KG1 (cell line): ENCODE data around the gene UGT1A4.

ENCODE experiments used
- DNase-seq: peaks from one replicate; lab custom pipeline; 2025; lab: John Stamatoyannopoulos, UW

The UGT1A4 gene

GRCh38 chr2:233718552-233718951, at the start of gene UGT1A4:
UGT1A4 (plus strand) TSS chr2:233718736; CDS start chr2:233718821, 85 bp downstream.
- no peak for DNase-seq

GRCh38 chr2:233671290-233672161, 47.0 kb upstream of the UGT1A4 start, which contains the start of gene UGT1A9:
UGT1A9 (plus strand) TSS chr2:233671898; CDS start chr2:233671935, 37 bp downstream.
- DNase-seq = no peak

- peak; percentile 27 for DNase-seq
These were observed 45.6 kb upstream of the UGT1A4 start for GRCh38 chr2:233672886-233673285.

- no peak for DNase-seq
These were observed 44.6 kb upstream of the UGT1A4 start for GRCh38 chr2:233673896-233674295.

- no peak for DNase-seq
These were observed 44.2 kb upstream of the UGT1A4 start for GRCh38 chr2:233674314-233674713.

- no peak for DNase-seq
These were observed 43.5 kb upstream of the UGT1A4 start for GRCh38 chr2:233674995-233675394.

- DNase-seq = no peak
These were observed 42.5 kb upstream of the UGT1A4 start for GRCh38 chr2:233676046-233676445.

- DNase-seq = no peak
These were observed 39.3 kb upstream of the UGT1A4 start for GRCh38 chr2:233679196-233679595.

GRCh38 chr2:233680361-233681045, 38.0 kb upstream of the UGT1A4 start:
- no peak for DNase-seq

- DNase-seq = no peak
These were observed 36.9 kb upstream of the UGT1A4 start, which contains the start of gene UGT1A7 for GRCh38 chr2:233681521-233682099. UGT1A7 (plus strand) TSS chr2:233681901; CDS start chr2:233681938, 37 bp downstream.

GRCh38 chr2:233684640-233685039, 33.9 kb upstream of the UGT1A4 start:
- no peak for DNase-seq

GRCh38 chr2:233686928-233687327, 31.6 kb upstream of the UGT1A4 start:
- DNase-seq = no peak

- DNase-seq = no peak
These were observed 30.2 kb upstream of the UGT1A4 start for GRCh38 chr2:233688341-233688740.

GRCh38 chr2:233689031-233689430, 29.5 kb upstream of the UGT1A4 start:
- DNase-seq = no peak

- no peak for DNase-seq
These were observed 29.0 kb upstream of the UGT1A4 start for GRCh38 chr2:233689501-233689900.

GRCh38 chr2:233690444-233690843, 28.1 kb upstream of the UGT1A4 start:
- no peak for DNase-seq

GRCh38 chr2:233691443-233692433, 26.8 kb upstream of the UGT1A4 start:
- no peak for DNase-seq

- no peak for DNase-seq
These were observed 25.9 kb upstream of the UGT1A4 start, which contains the start of gene UGT1A6 for GRCh38 chr2:233692648-233693047. UGT1A6 (plus strand) TSS chr2:233692890; CDS start chr2:233693005, 115 bp downstream.

- no peak for DNase-seq
These were observed 24.6 kb upstream of the UGT1A4 start for GRCh38 chr2:233693963-233694362.

- DNase-seq = no peak
These were observed 19.8 kb upstream of the UGT1A4 start for GRCh38 chr2:233698740-233699139.

- no peak for DNase-seq
These were observed 19.0 kb upstream of the UGT1A4 start for GRCh38 chr2:233699424-233700027.
